ENCODE measurements around the gene CDCA4.

The CDCA4 gene

GRCh38 chr14:105007593-105008264 is 13.2 kb downstream of the CDCA4 start:
- no peak overlapping the region for H3K4me3 ChIP-seq (ENCODE audit: control insufficient read depth, low read depth, low read length)
- no peak for TF ChIP-seq CTCF (IDR thresholded peaks at IDR 0.05; ENCODE audit: control insufficient read depth, insufficient read depth, low read depth, low read length, missing control alignments)
- DNase-seq (ENCODE audit: low read depth), result no peak

- DNase-seq (ENCODE audit: low read depth), result no peak
- no peak overlapping the region for H3K4me3 ChIP-seq (ENCODE audit: control insufficient read depth, low read depth, low read length)
- TF ChIP-seq CTCF (IDR thresholded peaks at IDR 0.05; ENCODE audit: control insufficient read depth, insufficient read depth, low read depth, low read length, missing control alignments), result no peak
These were observed 13.9 kb downstream of the CDCA4 start for GRCh38 chr14:105006831-105007592.

DNA sequence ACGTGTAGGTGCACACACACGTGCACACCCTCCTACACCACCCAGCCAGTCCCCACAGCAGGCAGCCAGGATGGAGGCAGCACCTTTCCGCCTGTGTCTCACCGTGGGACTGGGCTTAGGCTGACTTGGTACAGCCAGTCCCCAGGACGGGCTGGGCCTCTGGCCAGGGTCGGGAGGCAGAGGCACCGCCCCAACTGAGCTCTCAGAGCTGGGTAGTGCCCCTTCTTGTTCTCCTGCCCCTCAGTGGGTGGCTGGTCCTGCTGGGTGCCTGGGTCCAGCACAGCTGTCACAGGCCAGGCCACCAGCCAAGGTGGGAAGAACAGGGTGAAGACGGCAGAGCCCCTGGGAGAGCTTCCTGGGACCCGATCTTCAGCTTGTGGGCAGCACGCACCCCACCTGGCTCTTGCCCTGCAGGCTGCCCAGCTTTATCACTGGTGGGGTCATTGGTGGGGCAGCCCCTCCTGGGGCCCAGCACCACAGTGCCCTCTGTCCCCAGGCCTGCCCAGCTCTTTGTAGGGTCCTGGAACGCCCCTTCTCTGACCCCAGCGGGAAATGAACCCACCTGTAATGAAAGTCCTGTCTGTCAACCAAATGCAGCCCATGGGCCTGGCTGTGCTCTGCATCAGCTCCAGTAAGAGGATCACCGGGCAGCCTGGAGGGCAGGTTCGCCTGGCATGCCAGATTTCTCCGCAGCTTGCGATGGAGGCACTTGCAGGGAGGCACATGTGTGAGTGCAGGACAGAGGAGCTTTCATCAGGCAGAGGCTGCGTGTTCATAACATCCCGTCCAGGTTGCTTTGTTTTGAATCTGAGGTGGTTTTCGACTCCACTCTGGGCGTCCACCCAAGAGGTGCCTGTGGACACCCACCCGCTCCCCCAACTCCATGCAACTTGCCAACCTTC is 14.7 kb downstream of the CDCA4 start:
- no peak for TF ChIP-seq CTCF (IDR thresholded peaks at IDR 0.05; ENCODE audit: control insufficient read depth, insufficient read depth, low read depth, low read length, missing control alignments)
- DNase-seq (ENCODE audit: low read depth), result no peak
- no peak overlapping the region for H3K4me3 ChIP-seq (ENCODE audit: control insufficient read depth, low read depth, low read length)

DNA sequence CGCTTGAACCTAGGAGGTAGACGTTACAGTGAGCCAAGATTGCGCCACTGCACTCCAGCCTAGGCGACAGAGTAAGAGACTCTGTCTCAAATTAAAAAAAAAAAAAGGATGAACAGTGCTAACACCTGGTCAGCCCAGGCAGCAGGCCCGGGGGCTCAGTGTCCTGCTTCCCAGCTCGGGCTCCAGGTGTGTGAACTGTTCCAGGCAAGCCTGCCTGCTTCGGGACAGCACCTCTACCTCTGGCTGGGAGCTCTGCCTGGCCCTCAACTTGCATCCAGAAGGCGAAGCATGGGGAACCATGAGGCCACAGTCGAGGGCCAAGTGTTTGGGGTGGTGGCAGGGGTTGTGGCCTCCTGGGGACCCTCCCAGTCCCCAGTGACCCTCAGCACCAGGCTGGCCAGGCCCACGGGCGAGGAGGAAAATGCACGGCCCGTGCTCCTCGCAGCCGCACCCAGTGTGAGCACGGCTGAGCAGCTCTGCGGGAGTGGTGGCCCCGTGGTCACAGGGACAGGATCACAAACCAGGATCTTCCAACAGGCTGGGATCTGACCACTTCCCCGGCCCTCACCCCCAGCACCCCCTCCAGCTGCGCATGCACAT is 15.5 kb downstream of the CDCA4 start:
- no peak for TF ChIP-seq CTCF (IDR thresholded peaks at IDR 0.05; ENCODE audit: control insufficient read depth, insufficient read depth, low read depth, low read length, missing control alignments)
- no peak overlapping the region for H3K4me3 ChIP-seq (ENCODE audit: control insufficient read depth, low read depth, low read length)
- DNase-seq (ENCODE audit: low read depth), result no peak

GRCh38 chr14:104999361-104999760 is 21.5 kb downstream of the CDCA4 start:
- TF ChIP-seq CTCF (IDR thresholded peaks at IDR 0.05; ENCODE audit: control insufficient read depth, insufficient read depth, low read depth, low read length, missing control alignments), result no peak
- H3K4me3 ChIP-seq (ENCODE audit: control insufficient read depth, low read depth, low read length), result no peak overlapping the region
- DNase-seq (ENCODE audit: low read depth), result no peak

DNA sequence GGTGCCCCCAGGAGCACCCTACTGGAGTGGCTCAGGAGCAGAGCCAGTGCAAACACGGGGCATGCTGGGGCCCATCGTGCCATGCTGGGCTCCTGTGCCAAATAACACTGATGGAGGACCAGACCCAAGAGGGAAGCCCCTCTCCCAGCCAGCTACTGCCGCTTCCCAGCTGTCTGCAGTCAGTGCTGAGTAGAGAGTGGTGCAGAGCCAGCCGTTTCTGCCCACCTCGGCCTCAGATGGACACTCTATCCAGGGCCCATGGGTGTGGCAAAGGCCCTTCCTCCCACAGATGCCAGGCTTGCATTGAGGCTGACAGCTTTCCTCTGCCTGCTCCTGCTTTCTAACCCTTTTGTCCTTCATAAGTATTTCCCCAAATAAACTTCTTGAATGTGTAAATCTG is 22.1 kb downstream of the CDCA4 start:
- DNase-seq (ENCODE audit: low read depth), result no peak
- no peak overlapping the region for H3K4me3 ChIP-seq (ENCODE audit: control insufficient read depth, low read depth, low read length)
- TF ChIP-seq CTCF (IDR thresholded peaks at IDR 0.05; ENCODE audit: control insufficient read depth, insufficient read depth, low read depth, low read length, missing control alignments), result no peak
